ENCODE data around the gene RPRD1B.

The RPRD1B gene

DNA sequence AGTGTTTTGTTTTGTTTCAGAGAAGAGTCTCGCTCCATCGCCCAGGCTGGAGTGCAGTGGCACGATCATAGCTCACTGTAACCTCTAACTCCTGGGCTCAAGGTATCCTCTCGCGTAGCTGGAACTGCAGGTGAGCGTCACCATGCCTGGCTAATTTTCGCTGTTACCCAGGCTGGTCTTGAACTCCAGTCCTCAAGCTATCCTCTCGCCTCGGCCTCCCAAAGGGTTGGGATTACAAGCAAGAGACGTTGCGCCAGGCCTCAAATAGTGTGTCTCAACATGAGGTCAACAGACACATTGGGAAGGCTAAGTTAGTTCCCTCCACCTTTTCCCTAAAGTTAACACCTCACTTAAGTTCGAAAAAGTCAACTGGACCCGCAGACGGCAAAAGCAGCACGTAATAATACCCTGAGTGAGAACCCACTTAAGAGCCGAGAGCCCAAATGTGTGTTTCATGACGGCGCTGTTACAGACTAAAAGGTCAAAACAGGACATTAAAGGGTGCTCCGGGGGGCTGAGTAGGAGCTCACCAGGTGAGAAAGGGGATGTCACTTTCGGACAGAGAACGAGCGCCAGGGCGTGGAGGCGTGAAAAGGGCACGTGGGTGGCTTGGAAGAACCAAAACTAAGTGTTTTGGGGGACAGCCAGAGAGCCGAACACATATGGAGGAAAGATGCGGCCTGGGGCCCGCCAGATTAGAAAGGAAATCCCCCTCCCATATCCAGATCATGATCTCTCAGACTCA is 789 bp upstream of the RPRD1B start:
- no peak; the same call in 1 of the 3 replicates for ATAC-seq (ENCODE audit: low read depth)
- Histone ChIP-seq H3K36me3 (ENCODE audit: low read depth) (peaks cover 62% of the 10 kb centered on the region), H3K4me1 (ENCODE audit: insufficient read depth, poor library complexity, severe bottlenecking) (peaks cover 37% of the 10 kb centered on the region), H3K4me3 (ENCODE audit: severe bottlenecking) (peak overlapping the region; percentile 79), H3K27me3 (ENCODE audit: insufficient read depth, poor library complexity, severe bottlenecking) (no peaks in the 10 kb centered on the region), H3K9me3 (ENCODE audit: severe bottlenecking) (no peaks in the 10 kb centered on the region), H3K27ac (ENCODE audit: poor library complexity, severe bottlenecking) (peak overlapping the region; percentile 60)
- no peak for DNase-seq (ENCODE audit: low spot score)
- TF ChIP-seq, protein P1, sequence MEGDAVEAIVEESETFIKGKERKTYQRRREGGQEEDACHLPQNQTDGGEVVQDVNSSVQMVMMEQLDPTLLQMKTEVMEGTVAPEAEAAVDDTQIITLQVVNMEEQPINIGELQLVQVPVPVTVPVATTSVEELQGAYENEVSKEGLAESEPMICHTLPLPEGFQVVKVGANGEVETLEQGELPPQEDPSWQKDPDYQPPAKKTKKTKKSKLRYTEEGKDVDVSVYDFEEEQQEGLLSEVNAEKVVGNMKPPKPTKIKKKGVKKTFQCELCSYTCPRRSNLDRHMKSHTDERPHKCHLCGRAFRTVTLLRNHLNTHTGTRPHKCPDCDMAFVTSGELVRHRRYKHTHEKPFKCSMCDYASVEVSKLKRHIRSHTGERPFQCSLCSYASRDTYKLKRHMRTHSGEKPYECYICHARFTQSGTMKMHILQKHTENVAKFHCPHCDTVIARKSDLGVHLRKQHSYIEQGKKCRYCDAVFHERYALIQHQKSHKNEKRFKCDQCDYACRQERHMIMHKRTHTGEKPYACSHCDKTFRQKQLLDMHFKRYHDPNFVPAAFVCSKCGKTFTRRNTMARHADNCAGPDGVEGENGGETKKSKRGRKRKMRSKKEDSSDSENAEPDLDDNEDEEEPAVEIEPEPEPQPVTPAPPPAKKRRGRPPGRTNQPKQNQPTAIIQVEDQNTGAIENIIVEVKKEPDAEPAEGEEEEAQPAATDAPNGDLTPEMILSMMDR (IDR thresholded peaks at IDR 0.05; ENCODE audit: poor library complexity, severe bottlenecking) = no peak

DNA sequence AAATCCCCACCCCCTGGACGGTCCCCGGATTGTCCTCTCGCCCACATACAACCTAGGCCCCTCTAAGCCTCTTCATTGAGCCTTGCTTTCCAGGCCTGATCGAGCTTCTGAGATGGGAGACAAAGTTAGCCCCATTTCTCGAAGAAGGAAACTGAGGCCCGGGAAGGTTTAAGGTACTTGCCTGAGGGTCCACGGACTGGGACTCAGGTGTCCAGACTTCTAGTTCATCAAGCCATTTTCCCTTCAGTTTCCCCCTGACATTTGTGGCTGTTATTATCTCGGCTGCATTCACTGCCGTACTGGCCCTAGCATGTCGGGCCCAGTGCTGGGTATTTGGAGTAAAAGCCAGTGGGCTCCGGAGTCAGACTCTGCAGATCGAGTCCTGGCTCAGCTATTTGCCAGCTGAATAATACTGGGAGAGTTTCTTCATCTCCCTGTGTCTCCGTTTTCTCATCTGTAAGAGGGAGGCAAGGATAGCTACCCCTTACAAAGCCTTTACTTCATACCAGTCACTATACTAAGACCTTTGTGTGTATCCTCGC is 633 bp downstream of the RPRD1B start:
- DNase-seq (ENCODE audit: low spot score) (no peak), ATAC-seq (ENCODE audit: low read depth) (peak; percentile 21)
- Histone ChIP-seq H3K36me3 (ENCODE audit: low read depth) (peaks cover 59% of the 10 kb centered on the region), H3K27ac (ENCODE audit: poor library complexity, severe bottlenecking) (peak overlapping the region; percentile 60), H3K4me1 (ENCODE audit: insufficient read depth, poor library complexity, severe bottlenecking) (peaks cover 37% of the 10 kb centered on the region), H3K27me3 (ENCODE audit: insufficient read depth, poor library complexity, severe bottlenecking) (no peaks in the 10 kb centered on the region), H3K9me3 (ENCODE audit: severe bottlenecking) (no peaks in the 10 kb centered on the region), H3K4me3 (ENCODE audit: severe bottlenecking) (peak overlapping the region; percentile 79)
- TF ChIP-seq, protein P1 (IDR thresholded peaks at IDR 0.05; ENCODE audit: poor library complexity, severe bottlenecking) = peak; percentile 0

DNA sequence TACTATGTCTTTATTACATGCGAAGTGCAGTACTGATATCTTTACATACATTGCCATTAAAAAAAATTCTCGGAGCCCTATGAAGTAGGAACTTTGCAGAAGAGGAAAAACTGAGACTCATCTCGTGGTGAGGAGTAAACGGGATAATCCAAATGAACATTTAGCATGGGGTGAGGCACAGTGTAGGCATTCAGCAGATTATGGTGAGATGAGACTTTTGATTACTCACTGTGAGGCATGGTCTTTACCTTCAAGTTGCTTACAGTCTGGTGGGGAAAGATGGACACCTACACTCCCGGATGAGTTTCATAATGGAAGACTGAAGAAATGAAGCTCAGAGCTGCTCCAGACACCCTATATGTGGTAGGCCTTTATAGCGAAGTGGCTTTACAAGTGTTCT is 1.4 kb downstream of the RPRD1B start:
- no peaks in the 10 kb centered on the region for H3K27me3 ChIP-seq (ENCODE audit: insufficient read depth, poor library complexity, severe bottlenecking)
- TF ChIP-seq, protein P1 (IDR thresholded peaks at IDR 0.05; ENCODE audit: poor library complexity, severe bottlenecking) = no peak
- ATAC-seq (ENCODE audit: low read depth) (no peak), DNase-seq (ENCODE audit: low spot score) (no peak)
- peak overlapping the region; percentile 79 for H3K4me3 ChIP-seq (ENCODE audit: severe bottlenecking)
- H3K27ac ChIP-seq (ENCODE audit: poor library complexity, severe bottlenecking) = peak overlapping the region; percentile 60
- no peaks in the 10 kb centered on the region for H3K9me3 ChIP-seq (ENCODE audit: severe bottlenecking)
- peaks cover 60% of the 10 kb centered on the region for H3K36me3 ChIP-seq (ENCODE audit: low read depth)
- peaks cover 37% of the 10 kb centered on the region for H3K4me1 ChIP-seq (ENCODE audit: insufficient read depth, poor library complexity, severe bottlenecking)

DNA sequence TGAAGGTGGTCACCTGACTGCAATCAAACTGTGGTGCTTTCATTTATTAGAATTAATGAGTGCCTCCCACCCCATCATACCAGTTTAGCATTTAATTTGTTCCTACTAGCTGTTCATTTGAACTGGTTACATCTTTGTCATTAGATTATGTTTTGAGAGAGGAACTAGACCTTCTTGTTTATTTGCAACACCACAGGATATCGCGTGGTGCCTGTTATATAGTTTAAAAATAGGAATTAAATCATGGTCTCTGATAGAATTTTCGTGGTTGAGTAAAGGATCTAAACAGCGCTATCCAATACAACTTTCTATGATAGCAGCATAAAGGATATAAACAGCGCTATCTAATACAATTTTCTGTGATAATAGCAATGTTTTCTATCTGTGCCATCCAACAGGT is 2.8 kb downstream of the RPRD1B start:
- Histone ChIP-seq H3K4me1 (ENCODE audit: insufficient read depth, poor library complexity, severe bottlenecking) (peaks cover 34% of the 10 kb centered on the region), H3K4me3 (ENCODE audit: severe bottlenecking) (no peak overlapping the region), H3K27me3 (ENCODE audit: insufficient read depth, poor library complexity, severe bottlenecking) (no peaks in the 10 kb centered on the region), H3K27ac (ENCODE audit: poor library complexity, severe bottlenecking) (no peak overlapping the region), H3K36me3 (ENCODE audit: low read depth) (peaks cover 71% of the 10 kb centered on the region), H3K9me3 (ENCODE audit: severe bottlenecking) (no peaks in the 10 kb centered on the region)
- TF ChIP-seq, protein P1 (IDR thresholded peaks at IDR 0.05; ENCODE audit: poor library complexity, severe bottlenecking) = no peak
- ATAC-seq (ENCODE audit: low read depth) (no peak), DNase-seq (ENCODE audit: low spot score) (no peak)

DNA sequence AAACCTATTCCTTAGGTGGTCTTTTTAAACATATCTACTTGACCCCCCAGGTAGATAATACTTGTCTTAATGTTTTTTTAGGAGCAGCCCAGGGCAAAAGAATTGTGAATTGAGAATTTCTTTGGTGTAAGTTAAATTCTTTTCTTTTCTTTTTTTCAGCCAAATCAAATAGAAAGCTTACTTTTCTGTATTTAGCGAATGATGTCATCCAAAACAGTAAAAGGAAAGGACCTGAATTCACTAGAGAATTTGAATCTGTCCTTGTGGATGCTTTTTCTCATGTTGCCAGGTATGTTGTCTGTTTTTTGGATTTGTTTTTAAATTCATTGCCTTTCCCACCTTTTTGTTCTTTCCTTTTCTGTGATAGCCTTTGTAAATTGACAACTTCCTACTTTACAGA is 6.7 kb downstream of the RPRD1B start:
- DNase-seq (ENCODE audit: low spot score) = no peak

More for the DNA sequence above, 6.7 kb downstream of the RPRD1B start:
- TF ChIP-seq, protein P1 (IDR thresholded peaks at IDR 0.05; ENCODE audit: poor library complexity, severe bottlenecking) = no peak
- H3K4me1 ChIP-seq (ENCODE audit: insufficient read depth, poor library complexity, severe bottlenecking) = peaks cover 31% of the 10 kb centered on the region
- peaks cover 89% of the 10 kb centered on the region for H3K36me3 ChIP-seq (ENCODE audit: low read depth)
- no peak overlapping the region for H3K27ac ChIP-seq (ENCODE audit: poor library complexity, severe bottlenecking)
- no peak overlapping the region for H3K4me3 ChIP-seq (ENCODE audit: severe bottlenecking)
- no peaks in the 10 kb centered on the region for H3K9me3 ChIP-seq (ENCODE audit: severe bottlenecking)
- H3K27me3 ChIP-seq (ENCODE audit: insufficient read depth, poor library complexity, severe bottlenecking) = no peaks in the 10 kb centered on the region
- ATAC-seq (ENCODE audit: low read depth) = no peak

Data from RWPE2 (cell line).